Karpas-422 (cell line): ENCODE data around the gene PHGDH. TPM values are rescaled to one million over a fixed set of nuclear protein-coding genes. Genes with fewer than 3 reads are reported as not detected.

Source experiments
- DNase-seq: peaks from one replicate; pipeline ENCODE4 v3.0.0-alpha.2; 2015
- H2AFZ ChIP-seq: fragments of 200-600 bp; sonication (generic); 2 replicates; pipeline ENCODE4 v1.6.1; 2014; ENCODE audit warnings: antibody characterized with exemption, low read length, mixed read lengths
- H3K27ac ChIP-seq: fragments of 200-600 bp; sonication (generic); 2 replicates; pipeline ENCODE4 v1.5.1; 2014; ENCODE audit warnings: mild to moderate bottlenecking, low read length, moderate library complexity
- H3K27me3 ChIP-seq: fragments of 200-600 bp; sonication (generic); 2 replicates; pipeline ENCODE4 v1.6.1; 2014; ENCODE audit warnings: low read length, mixed read lengths
- H3K36me3 ChIP-seq: fragments of 200-600 bp; sonication (generic); 2 replicates; pipeline ENCODE4 v1.6.1; 2014; ENCODE audit warnings: low read length, mixed read lengths; ENCODE audit not compliant: insufficient read depth
- H3K4me1 ChIP-seq: fragments of 200-600 bp; sonication (generic); 2 replicates; pipeline ENCODE4 v1.6.1; 2014; ENCODE audit warnings: mild to moderate bottlenecking, low read length, mixed read lengths
- H3K4me2 ChIP-seq: fragments of 200-600 bp; sonication (generic); 2 replicates; pipeline ENCODE4 v1.6.1; 2014; ENCODE audit warnings: low read length, low read depth, mild to moderate bottlenecking; ENCODE audit not compliant: poor library complexity, severe bottlenecking
- H3K4me3 ChIP-seq: fragments of 200-600 bp; sonication (generic); 2 replicates; pipeline ENCODE4 v1.5.1; 2014; ENCODE audit warnings: mild to moderate bottlenecking, antibody characterized with exemption, low read length, mixed read lengths
- H3K79me2 ChIP-seq: fragments of 200-600 bp; sonication (generic); 2 replicates; pipeline ENCODE4 v1.6.1; 2014; ENCODE audit warnings: mild to moderate bottlenecking, low read length, mixed read lengths
- H3K9ac ChIP-seq: fragments of 200-600 bp; sonication (generic); 2 replicates; pipeline ENCODE4 v1.6.0; 2014; ENCODE audit warnings: low read length
- H3K9me2 ChIP-seq: fragments of 200-600 bp; sonication (generic), shearing (Covaris generic); replicated peaks from 2 replicates; pipeline ENCODE4 v1.6.0; 2014; ENCODE audit warnings: mild to moderate bottlenecking, low read length, moderate library complexity; ENCODE audit not compliant: insufficient read depth
- H3K9me3 ChIP-seq: fragments of 300-700, 200-600 bp; sonication (generic); 2 replicates; pipeline ENCODE4 v1.6.1; 2014; ENCODE audit warnings: low read length, mixed read lengths
- H4K20me1 ChIP-seq: fragments of 200-600 bp; sonication (generic); 2 replicates; pipeline ENCODE4 v1.6.1; 2014; ENCODE audit warnings: mild to moderate bottlenecking, antibody characterized with exemption, low read length, low read depth; ENCODE audit not compliant: insufficient read depth
- total RNA-seq: library from RNA; depleted of rRNA; stranded (reverse); fragments of >200 nt; shearing (Covaris generic); gene quantifications from 2 replicates; pipeline ENCODE4 v1.2.3, GENCODE V29; 2014; ENCODE audit warnings: low replicate concordance

The PHGDH gene
- total RNA-seq, 1 experiment from 2014 or later = 16.3 TPM

DNA sequence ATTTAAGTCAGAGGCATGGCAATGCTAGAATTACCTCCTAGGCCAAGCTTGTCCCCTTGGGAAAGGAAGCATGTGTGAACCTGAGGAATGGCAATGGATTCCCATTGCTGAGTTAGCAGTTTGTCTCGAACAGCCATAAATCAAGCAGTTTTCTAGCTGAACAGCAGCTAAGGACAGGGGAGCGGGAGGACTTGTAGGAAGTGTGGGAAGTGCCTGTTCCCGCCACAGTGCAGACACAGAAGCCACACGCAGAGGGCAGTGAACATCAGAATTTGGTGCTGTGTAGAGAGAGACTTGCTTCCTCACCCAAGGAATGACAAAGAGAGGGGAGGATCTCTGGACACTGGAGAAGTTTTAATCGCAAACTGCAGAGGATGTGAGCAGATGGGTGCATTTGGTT lies 3.8 kb downstream of the PHGDH start:
- H3K9ac ChIP-seq = no peak overlapping the region
- H3K4me3 ChIP-seq = no peak overlapping the region
- no peaks in the 10 kb centered on the region for H3K27me3 ChIP-seq
- H3K36me3 ChIP-seq = no peaks in the 10 kb centered on the region
- H3K79me2 ChIP-seq = no peaks in the 10 kb centered on the region
- no peaks in the 10 kb centered on the region for H4K20me1 ChIP-seq
- no peak for DNase-seq
- H2AFZ ChIP-seq = no peak overlapping the region
- H3K4me2 ChIP-seq = no peak overlapping the region
- no peak overlapping the region for H3K27ac ChIP-seq
- H3K9me2 ChIP-seq = no peaks in the 10 kb centered on the region
- no peaks in the 10 kb centered on the region for H3K9me3 ChIP-seq
- no peaks in the 10 kb centered on the region; the same call in 1 of the 2 replicates for H3K4me1 ChIP-seq

DNA sequence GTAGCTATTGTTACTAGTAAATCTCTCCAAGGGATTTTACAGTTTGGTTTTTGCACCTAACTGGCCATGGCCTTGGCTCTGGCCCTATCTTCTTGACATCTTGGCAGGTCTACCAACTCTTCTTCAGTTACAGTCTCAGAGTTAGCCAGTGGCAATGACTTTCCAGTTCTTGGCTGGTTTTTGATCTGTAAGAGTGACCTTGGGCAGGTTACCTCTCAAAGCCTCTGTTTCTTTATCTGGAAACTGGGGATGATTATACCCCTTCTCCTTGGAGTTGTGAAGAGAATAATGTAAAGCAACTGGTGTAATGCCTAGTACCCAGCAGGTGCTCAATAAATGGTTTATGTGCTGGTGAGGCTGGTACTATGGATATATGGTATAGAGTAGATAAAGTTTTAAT lies 6.7 kb downstream of the PHGDH start:
- no peaks in the 10 kb centered on the region for H3K27me3 ChIP-seq
- H3K9me3 ChIP-seq = no peaks in the 10 kb centered on the region
- H3K9me2 ChIP-seq = no peaks in the 10 kb centered on the region
- no peaks in the 10 kb centered on the region; the same call in 1 of the 2 replicates for H3K4me1 ChIP-seq
- H3K9ac ChIP-seq = no peak overlapping the region
- no peak for DNase-seq
- H3K4me3 ChIP-seq = no peak overlapping the region
- H3K27ac ChIP-seq = no peak overlapping the region
- no peak overlapping the region for H3K4me2 ChIP-seq
- H2AFZ ChIP-seq = no peak overlapping the region
- H4K20me1 ChIP-seq = no peaks in the 10 kb centered on the region
- no peaks in the 10 kb centered on the region for H3K79me2 ChIP-seq
- H3K36me3 ChIP-seq = no peaks in the 10 kb centered on the region

DNA sequence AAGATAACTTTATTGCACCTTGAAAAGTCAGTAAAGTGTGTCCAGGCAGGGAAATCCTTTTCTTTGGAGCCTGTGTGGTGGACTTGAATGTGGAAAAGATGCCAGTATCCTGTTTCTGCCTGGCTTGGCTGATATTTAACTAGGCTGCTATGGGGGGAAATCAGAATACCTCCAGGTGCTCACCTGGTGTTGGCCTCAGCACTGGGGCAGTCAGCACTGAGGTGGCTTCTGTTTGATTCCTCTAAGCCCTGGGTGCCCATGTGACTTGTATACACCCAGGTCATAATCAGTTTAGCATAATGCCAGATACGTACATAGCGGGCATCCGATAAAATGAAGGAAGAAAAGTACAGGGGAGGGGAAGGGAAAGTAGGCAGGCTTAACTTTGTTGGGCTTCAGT lies 7.2 kb downstream of the PHGDH start:
- Histone ChIP-seq H2AFZ (no peak overlapping the region), H3K4me1 (no peaks in the 10 kb centered on the region), H3K36me3 (no peaks in the 10 kb centered on the region), H3K4me2 (no peak overlapping the region), H3K79me2 (no peaks in the 10 kb centered on the region), H3K9ac (no peak overlapping the region), H3K9me3 (no peaks in the 10 kb centered on the region), H3K27me3 (no peaks in the 10 kb centered on the region), H4K20me1 (no peaks in the 10 kb centered on the region), H3K9me2 (no peaks in the 10 kb centered on the region), H3K27ac (no peak overlapping the region), H3K4me3 (no peak overlapping the region)
- no peak for DNase-seq

DNA sequence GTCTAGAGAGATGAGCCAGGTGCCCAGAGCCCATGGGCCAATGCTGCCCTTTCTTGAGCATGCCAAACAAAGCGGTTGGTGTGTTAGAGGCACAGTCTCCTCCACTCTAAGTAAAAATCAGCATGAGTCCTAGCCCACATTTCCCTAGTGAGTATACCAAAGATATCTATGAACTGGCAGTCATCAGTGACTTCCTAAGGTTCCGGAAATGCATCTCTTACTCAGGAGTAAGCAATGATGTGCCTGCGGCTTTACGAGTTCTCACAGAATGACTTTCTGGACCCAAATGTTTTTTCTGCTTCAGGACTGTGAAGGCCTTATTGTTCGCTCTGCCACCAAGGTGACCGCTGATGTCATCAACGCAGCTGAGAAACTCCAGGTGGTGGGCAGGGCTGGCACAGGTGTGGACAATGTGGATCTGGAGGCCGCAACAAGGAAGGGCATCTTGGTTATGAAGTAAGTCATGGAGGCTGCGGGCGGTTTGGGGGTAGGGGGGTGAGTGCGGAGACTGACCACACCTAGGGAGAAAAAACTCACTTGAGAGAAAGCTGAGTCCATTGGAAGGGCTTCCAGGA lies 9.2 kb downstream of the PHGDH start:
- H3K4me3 ChIP-seq = no peak overlapping the region
- no peaks in the 10 kb centered on the region for H3K27me3 ChIP-seq
- no peak for DNase-seq
- H2AFZ ChIP-seq = no peak overlapping the region
- H3K4me1 ChIP-seq = no peaks in the 10 kb centered on the region
- H3K9me2 ChIP-seq = no peaks in the 10 kb centered on the region
- no peak overlapping the region for H3K27ac ChIP-seq
- no peaks in the 10 kb centered on the region for H4K20me1 ChIP-seq
- no peaks in the 10 kb centered on the region for H3K36me3 ChIP-seq
- no peaks in the 10 kb centered on the region for H3K79me2 ChIP-seq
- no peak overlapping the region for H3K4me2 ChIP-seq
- no peaks in the 10 kb centered on the region for H3K9me3 ChIP-seq
- H3K9ac ChIP-seq = no peak overlapping the region

DNA sequence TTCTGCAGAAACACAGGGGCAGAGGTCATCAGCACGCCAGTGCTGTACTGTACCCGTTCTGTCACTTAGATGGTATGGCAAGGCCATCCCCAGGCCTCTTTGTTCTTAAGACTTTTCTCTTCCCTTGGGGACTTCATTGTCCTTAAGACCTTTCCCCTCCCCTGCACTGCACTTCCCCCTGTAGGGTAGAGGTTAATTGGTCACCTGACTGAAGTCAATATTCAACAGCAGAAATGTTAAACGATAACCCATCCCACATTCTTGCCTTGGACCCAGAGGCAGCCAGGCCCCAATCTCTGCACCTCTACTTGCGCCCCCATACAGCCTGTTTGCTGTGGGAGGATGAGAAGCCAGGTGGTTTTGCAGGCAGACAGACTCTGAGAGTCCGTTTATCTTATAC lies 10.2 kb downstream of the PHGDH start:
- no peak for DNase-seq
- Histone ChIP-seq H3K9me2 (no peaks in the 10 kb centered on the region), H3K79me2 (no peaks in the 10 kb centered on the region), H3K9me3 (no peaks in the 10 kb centered on the region), H2AFZ (no peak overlapping the region), H3K4me2 (no peak overlapping the region), H3K4me3 (no peak overlapping the region), H3K27me3 (no peaks in the 10 kb centered on the region), H3K9ac (no peak overlapping the region), H3K4me1 (no peaks in the 10 kb centered on the region), H3K36me3 (no peaks in the 10 kb centered on the region), H3K27ac (no peak overlapping the region), H4K20me1 (no peaks in the 10 kb centered on the region)

DNA sequence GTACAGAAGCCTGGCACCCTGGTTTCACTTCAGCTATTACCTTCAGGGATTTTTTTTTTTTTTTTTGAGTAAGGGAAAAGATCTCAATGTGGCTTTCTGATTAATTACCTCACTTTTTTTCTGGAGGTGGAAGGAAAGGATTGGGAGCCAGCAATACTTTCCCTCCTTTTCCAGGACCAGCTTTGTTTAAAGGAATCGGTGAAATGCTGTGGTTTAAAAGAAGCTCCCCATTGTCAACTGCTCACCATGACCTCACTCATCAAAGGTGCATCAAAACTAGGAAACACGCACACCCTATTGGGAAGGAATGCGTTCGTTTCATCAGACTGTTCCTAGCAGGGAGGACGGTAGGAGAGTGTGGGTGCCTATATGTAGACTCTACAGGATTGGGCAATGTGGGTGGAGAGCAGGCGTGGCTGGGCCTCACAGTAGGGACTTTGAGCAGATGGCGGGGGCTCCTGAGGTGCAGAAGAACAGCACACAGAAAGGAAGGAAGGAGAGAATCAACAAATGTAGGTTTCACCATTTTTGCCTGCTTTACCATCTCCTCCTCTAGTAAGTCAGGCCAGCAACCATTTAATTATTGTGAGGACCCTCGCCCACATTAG lies 13.0 kb downstream of the PHGDH start:
- H3K4me2 ChIP-seq = no peak overlapping the region
- H3K36me3 ChIP-seq = no peaks in the 10 kb centered on the region
- DNase-seq = no peak
- H3K27me3 ChIP-seq = no peaks in the 10 kb centered on the region
- H3K4me1 ChIP-seq = no peaks in the 10 kb centered on the region
- no peaks in the 10 kb centered on the region for H3K9me3 ChIP-seq
- H3K4me3 ChIP-seq = no peak overlapping the region
- no peak overlapping the region for H2AFZ ChIP-seq
- no peak overlapping the region for H3K27ac ChIP-seq
- no peaks in the 10 kb centered on the region for H3K9me2 ChIP-seq
- no peak overlapping the region for H3K9ac ChIP-seq
- no peaks in the 10 kb centered on the region for H4K20me1 ChIP-seq
- no peaks in the 10 kb centered on the region for H3K79me2 ChIP-seq

DNA sequence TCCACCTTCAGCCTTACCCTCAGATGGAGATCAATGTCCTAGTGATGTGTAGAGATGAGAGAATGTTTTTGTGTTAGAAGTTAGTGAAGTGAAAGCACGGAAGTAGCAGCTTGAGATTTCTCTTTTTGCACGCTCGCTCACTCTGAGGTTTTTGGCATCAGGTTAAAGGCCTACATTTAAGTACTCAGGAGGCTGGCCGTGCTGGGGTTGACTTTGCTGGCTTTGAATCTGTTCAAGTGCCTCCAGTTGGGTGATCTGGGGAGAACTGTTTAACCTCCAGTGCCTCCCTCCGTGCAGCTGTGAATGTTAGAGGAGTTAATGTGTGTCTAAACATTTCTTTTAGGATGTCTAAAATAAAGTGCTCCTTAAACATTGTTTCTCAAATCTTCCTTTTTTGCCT lies 13.9 kb downstream of the PHGDH start:
- Histone ChIP-seq H3K4me2 (no peak overlapping the region), H3K4me3 (no peak overlapping the region), H3K4me1 (no peaks in the 10 kb centered on the region), H3K9me3 (no peaks in the 10 kb centered on the region), H4K20me1 (no peaks in the 10 kb centered on the region), H3K9me2 (no peaks in the 10 kb centered on the region), H3K27ac (no peak overlapping the region), H3K9ac (no peak overlapping the region), H3K36me3 (no peaks in the 10 kb centered on the region), H3K79me2 (no peaks in the 10 kb centered on the region), H2AFZ (no peak overlapping the region), H3K27me3 (no peaks in the 10 kb centered on the region)
- DNase-seq = no peak

DNA sequence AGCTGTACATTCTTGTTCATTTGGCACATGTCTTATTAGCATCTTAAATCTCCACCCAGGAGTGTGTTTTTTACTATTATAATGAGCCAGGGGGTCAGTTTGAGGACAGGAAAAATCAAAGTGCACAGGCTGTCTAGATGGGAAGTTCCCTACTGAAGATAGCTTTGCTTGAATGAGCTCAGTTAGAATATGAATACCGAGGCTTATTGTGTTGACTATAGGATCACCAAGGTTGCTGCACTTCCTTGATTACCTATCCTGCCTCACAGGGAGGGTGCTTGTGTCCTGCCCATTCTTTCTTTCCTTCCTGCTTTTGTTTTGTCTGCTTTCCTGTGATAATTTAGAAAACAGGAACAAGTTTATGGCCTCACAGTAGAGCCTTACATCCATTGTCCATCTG lies 16.3 kb downstream of the PHGDH start:
- H3K27ac ChIP-seq = no peak overlapping the region

More for the DNA sequence above, 16.3 kb downstream of the PHGDH start:
- Histone ChIP-seq H2AFZ (no peak overlapping the region), H4K20me1 (no peaks in the 10 kb centered on the region), H3K4me1 (no peaks in the 10 kb centered on the region), H3K9ac (no peak overlapping the region), H3K27me3 (no peaks in the 10 kb centered on the region), H3K4me2 (no peak overlapping the region), H3K9me2 (no peaks in the 10 kb centered on the region), H3K36me3 (no peaks in the 10 kb centered on the region), H3K4me3 (no peak overlapping the region), H3K9me3 (no peaks in the 10 kb centered on the region), H3K79me2 (no peaks in the 10 kb centered on the region)
- DNase-seq = no peak
